GM23338 (cell line): ENCODE results near the gene CYP3A5. TPM values are rescaled to one million over a fixed set of nuclear protein-coding genes. Genes with fewer than 3 reads are reported as not detected.

Source experiments
- ATAC-seq: fragments of 200-7000 bp; cut with Tn5 transposase; 3 replicates; pipeline ENCODE4 v1.9.1; 2020
- DNase-seq: peaks from one replicate; pipeline ENCODE4 v3.0.0-alpha.2; 2015; ENCODE audit warnings: low spot score
- H2AFZ ChIP-seq: fragments of 200-600 bp; sonication (generic); 2 replicates; pipeline ENCODE4 v1.8.0; 2016; ENCODE audit warnings: antibody characterized with exemption, mild to moderate bottlenecking, moderate library complexity
- H3F3A ChIP-seq: fragments of 200-600 bp; sonication (generic); replicated peaks from 2 replicates; pipeline ENCODE4 v1.8.0; 2017; ENCODE audit warnings: antibody characterized with exemption, mixed run types, low read depth
- H3K27ac ChIP-seq: fragments of 200-600 bp; sonication (generic); 2 replicates; pipeline ENCODE4 v1.6.1; 2016; ENCODE audit warnings: low read depth
- H3K27me3 ChIP-seq: fragments of 200-600 bp; sonication (generic); 2 replicates; pipeline ENCODE4 v1.8.0; 2016; ENCODE audit warnings: mild to moderate bottlenecking, mixed run types, moderate library complexity; ENCODE audit not compliant: insufficient read depth
- H3K36me3 ChIP-seq: fragments of 200-600 bp; sonication (generic); 2 replicates; pipeline ENCODE4 v1.8.0; 2016; ENCODE audit warnings: mild to moderate bottlenecking; ENCODE audit not compliant: insufficient read depth
- H3K4me1 ChIP-seq: fragments of 200-600 bp; sonication (generic); 2 replicates; pipeline ENCODE4 v1.8.0; 2016; ENCODE audit warnings: mild to moderate bottlenecking, moderate library complexity; ENCODE audit not compliant: insufficient read depth
- H3K4me2 ChIP-seq: fragments of 200-600 bp; sonication (generic); 2 replicates; pipeline ENCODE4 v1.7.1; 2017; ENCODE audit warnings: mixed run types
- H3K4me3 ChIP-seq: fragments of 200-600 bp; sonication (generic); 2 replicates; pipeline ENCODE4 v1.6.1; 2016; ENCODE audit warnings: mixed run types
- H3K79me2 ChIP-seq: fragments of 200-600 bp; sonication (generic); replicated peaks from 2 replicates; pipeline ENCODE4 v1.8.0; 2017; ENCODE audit warnings: mild to moderate bottlenecking; ENCODE audit not compliant: insufficient read depth
- H3K9me2 ChIP-seq: fragments of 200-600 bp; sonication (generic); 2 replicates; pipeline ENCODE4 v1.8.0; 2017; ENCODE audit not compliant: insufficient read depth
- H4K20me1 ChIP-seq: fragments of 200-600 bp; sonication (generic); replicated peaks from 2 replicates; pipeline ENCODE4 v1.8.0; 2017; ENCODE audit warnings: mild to moderate bottlenecking; ENCODE audit not compliant: insufficient read depth
- H3K27ac Mint-ChIP-seq: 2 replicates; pipeline ENCODE4 v1.8.0; 2020; ENCODE audit warnings: inconsistent platforms, mild to moderate bottlenecking, moderate library complexity, mixed read lengths
- H3K27me3 Mint-ChIP-seq: 3 replicates; pipeline ENCODE4 v1.8.0; 2022; ENCODE audit warnings: low read depth, mild to moderate bottlenecking, moderate library complexity, mixed read lengths, inconsistent platforms; ENCODE audit not compliant: insufficient read depth, poor library complexity
- H3K36me3 Mint-ChIP-seq: 3 replicates; pipeline ENCODE4 v1.8.0; 2021; ENCODE audit warnings: low read depth, mild to moderate bottlenecking, inconsistent platforms, moderate library complexity, mixed read lengths
- H3K4me1 Mint-ChIP-seq: 3 replicates; pipeline ENCODE4 v1.8.0; 2020; ENCODE audit warnings: mild to moderate bottlenecking, inconsistent platforms, mixed read lengths
- H3K4me3 Mint-ChIP-seq: 3 replicates; pipeline ENCODE4 v1.8.0; 2021; ENCODE audit warnings: moderate library complexity, mild to moderate bottlenecking, inconsistent platforms, mixed read lengths
- H3K9me3 Mint-ChIP-seq: 3 replicates; pipeline ENCODE4 v1.8.0; 2020; ENCODE audit warnings: moderate library complexity, mild to moderate bottlenecking, inconsistent platforms, mixed read lengths
- CREB1 ChIP-seq: fragments of 250-450 bp; sonication (Bioruptor Pico); IDR thresholded peaks from 2 replicates; pipeline ENCODE4 v1.5.0; 2020; ENCODE audit warnings: low read depth, mild to moderate bottlenecking, moderate library complexity
- ETS1 ChIP-seq: IDR thresholded peaks from 2 replicates; pipeline ENCODE4 v1.6.1; 2016; ENCODE audit warnings: antibody characterized with exemption
- EZH2 ChIP-seq: fragments of 200-600 bp; sonication (generic); IDR thresholded peaks from one replicate; pipeline ENCODE4 v1.8.0; 2017; ENCODE audit warnings: antibody characterized with exemption, mild to moderate bottlenecking, low read depth; ENCODE audit not compliant: unreplicated experiment
- EZH2phosphoT487 ChIP-seq: fragments of 200-600 bp; sonication (generic); IDR thresholded peaks from one replicate; pipeline ENCODE4 v1.8.1; 2018; ENCODE audit warnings: antibody characterized with exemption; ENCODE audit not compliant: unreplicated experiment
- JUNB ChIP-seq: IDR thresholded peaks from one replicate; pipeline ENCODE4 v1.6.1; 2016; ENCODE audit warnings: antibody characterized with exemption; ENCODE audit not compliant: unreplicated experiment
- NANOG ChIP-seq: IDR thresholded peaks from 2 replicates; pipeline ENCODE4 v1.6.1; 2016; ENCODE audit warnings: antibody characterized with exemption, borderline replicate concordance
- POLR2AphosphoS5 ChIP-seq: IDR thresholded peaks from 2 replicates; pipeline ENCODE4 v1.6.1; 2016; ENCODE audit warnings: antibody characterized with exemption, low read depth
- REST ChIP-seq: IDR thresholded peaks from one replicate; pipeline ENCODE4 v1.6.1; 2018; ENCODE audit warnings: antibody characterized with exemption; ENCODE audit not compliant: unreplicated experiment
- STAT1 ChIP-seq: IDR thresholded peaks from one replicate; pipeline ENCODE4 v1.6.1; 2016; ENCODE audit warnings: antibody characterized with exemption; ENCODE audit not compliant: unreplicated experiment
- ZNF114 ChIP-seq: fragments of 250-450 bp; sonication (Bioruptor Pico); IDR thresholded peaks from 2 replicates; pipeline ENCODE4 v1.5.0; 2020; ENCODE audit warnings: mild to moderate bottlenecking, moderate library complexity
- ZNF331 ChIP-seq: fragments of 250-450 bp; sonication (Bioruptor Pico); IDR thresholded peaks from 2 replicates; pipeline ENCODE4 v1.5.0; 2020; ENCODE audit warnings: low read depth, mild to moderate bottlenecking, moderate library complexity
- ZNF462 ChIP-seq: fragments of 250-450 bp; sonication (Bioruptor Pico); IDR thresholded peaks from 2 replicates; pipeline ENCODE4 v1.5.0; 2020; ENCODE audit warnings: mild to moderate bottlenecking, moderate library complexity
- polyA plus RNA-seq: library from polyadenylated mRNA; unstranded; fragments of >200 nt; fragmentation: Nextera tagmentation; extraction: Ambion mirVana; gene quantifications from 2 replicates; pipeline ENCODE4 v1.2.1, GENCODE V29; 2016
- total RNA-seq: library from RNA; depleted of rRNA; stranded (reverse); fragments of >200 nt; shearing (Covaris generic); gene quantifications from 2 replicates; pipeline ENCODE4 v1.2.3, GENCODE V29; 2014

The CYP3A5 gene
- total and polyA plus RNA-seq, 2 experiments from 2014 or later, result 1.2 TPM; not detected in 1

GRCh38 chr7:99707096-99707495 lies 27.3 kb upstream of the CYP3A5 start:
- ATAC-seq (no peak), DNase-seq (peak; percentile 33)
- H3K36me3 ChIP-seq, result no peaks in the 10 kb centered on the region; the same call in 1 of the 2 replicates
- H3K9me2 ChIP-seq, result no peaks in the 10 kb centered on the region; the same call in 1 of the 2 replicates
- no peaks in the 10 kb centered on the region for H4K20me1 ChIP-seq
- Mint-ChIP-seq H3K27me3 (no peaks in the 10 kb centered on the region), H3K36me3 (no peaks in the 10 kb centered on the region), H3K27ac (no peak overlapping the region), H3K4me3 (no peak overlapping the region), H3K9me3 (peaks cover 3% of the 10 kb centered on the region; the same call in 2 of the 3 replicates), H3K4me1 (no peaks in the 10 kb centered on the region)
- H3K79me2 ChIP-seq, result no peaks in the 10 kb centered on the region
- H3F3A ChIP-seq, result no peaks in the 10 kb centered on the region
- no peak overlapping the region for H2AFZ ChIP-seq
- TF ChIP-seq STAT1 (no peak), ZNF331 (CRISPR knock-in tag) (no peak), JUNB (no peak), ZNF114 (no peak), CREB1 (CRISPR knock-in tag) (no peak), POLR2AphosphoS5 (no peak), EZH2phosphoT487 (no peak), EZH2 (no peak), REST (no peak), ETS1 (no peak), ZNF462 (no peak), NANOG (no peak)
- H3K27me3 ChIP-seq, result no peaks in the 10 kb centered on the region
- no peak overlapping the region for H3K4me2 ChIP-seq
- H3K4me3 ChIP-seq, result no peak overlapping the region
- H3K4me1 ChIP-seq, result no peaks in the 10 kb centered on the region
- no peak overlapping the region for H3K27ac ChIP-seq
